Chondrocyte (in vitro differentiated cells): Measurements from ENCODE around the gene FAM72C. TPM values are rescaled to one million over a fixed set of nuclear protein-coding genes. Genes with fewer than 3 reads are reported as not detected.
A peak's percentile ranks its signal among the peaks of the same experiment; 100 is the strongest.
"Not testable (repeated sequence)": the region's sequence is repeated elsewhere in the genome, so short reads cannot be mapped to it uniquely, and the experiment has no call there.

Source experiments
- DNase-seq: peaks from one replicate; pipeline ENCODE4 v3.0.0; 2021; ENCODE audit warnings: mixed read lengths, low spot score
- H3K27ac Mint-ChIP-seq: one replicate; pipeline ENCODE4 v1.8.0; 2021; ENCODE audit warnings: mild to moderate bottlenecking, moderate library complexity, mixed read lengths; ENCODE audit not compliant: unreplicated experiment
- H3K27me3 Mint-ChIP-seq: 2 replicates; pipeline ENCODE4 v1.8.0; 2021; ENCODE audit warnings: low read depth, mixed read lengths
- H3K36me3 Mint-ChIP-seq: 2 replicates; pipeline ENCODE4 v1.8.0; 2021; ENCODE audit warnings: low read depth, mixed read lengths
- H3K4me1 Mint-ChIP-seq: 2 replicates; pipeline ENCODE4 v1.8.0; 2021; ENCODE audit warnings: low read depth, mild to moderate bottlenecking, mixed read lengths
- H3K4me3 Mint-ChIP-seq: one replicate; pipeline ENCODE4 v1.8.0; 2021; ENCODE audit warnings: mild to moderate bottlenecking, moderate library complexity, mixed read lengths; ENCODE audit not compliant: unreplicated experiment
- H3K9me3 Mint-ChIP-seq: 2 replicates; pipeline ENCODE4 v1.8.0; 2021; ENCODE audit warnings: low read depth, mixed read lengths
- total RNA-seq: library from RNA; stranded (reverse); gene quantifications from 3 replicates; pipeline ENCODE4 v1.2.1, GENCODE V29; 2021
- TF ChIP-seq, protein P1 (sequence below): fragments of 200-600 bp; sonication (generic); IDR thresholded peaks from 2 replicates; pipeline ENCODE4 v1.5.0; 2021; ENCODE audit warnings: antibody characterized with exemption, mild to moderate bottlenecking, moderate library complexity

The FAM72C gene
- total RNA-seq, 1 donor from 2014 or later = not detected

DNA sequence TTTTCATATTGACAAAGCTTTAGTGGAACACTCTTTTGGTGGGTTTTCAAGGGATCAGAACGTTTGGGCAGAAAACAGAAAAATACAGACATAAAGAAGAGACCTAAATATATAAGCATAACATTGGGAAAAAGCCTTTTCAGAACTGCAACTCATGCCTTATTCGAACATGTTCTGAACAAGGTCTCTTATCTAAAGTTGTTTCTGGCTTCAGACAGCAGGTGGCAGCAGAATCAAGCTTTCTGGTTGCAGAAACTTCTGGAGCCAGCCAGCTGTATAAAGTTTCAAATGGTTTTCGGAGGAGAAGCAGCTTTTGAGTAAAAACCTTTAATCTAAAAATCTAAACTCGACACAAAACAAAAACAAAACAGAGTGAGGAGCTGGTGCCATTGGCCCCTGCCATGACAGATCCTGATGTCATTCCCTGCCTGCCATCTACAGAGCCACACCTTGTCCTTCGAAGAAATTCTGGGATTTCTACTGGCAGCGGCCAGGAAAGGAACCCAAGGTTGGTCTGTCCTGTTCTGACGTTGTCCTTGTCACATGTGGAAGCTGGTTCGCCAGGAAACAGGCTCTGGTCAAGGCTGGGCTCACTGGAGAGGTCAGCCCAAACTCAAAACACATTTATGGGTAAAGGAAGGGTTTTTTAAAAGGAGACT, 35.2 kb downstream of the FAM72C start:
- H3K9me3 Mint-ChIP-seq, H3K27ac Mint-ChIP-seq, H3K4me1 Mint-ChIP-seq, H3K4me3 Mint-ChIP-seq, H3K27me3 Mint-ChIP-seq, H3K36me3 Mint-ChIP-seq, DNase-seq: not testable (repeated sequence)
- TF ChIP-seq, protein P1, sequence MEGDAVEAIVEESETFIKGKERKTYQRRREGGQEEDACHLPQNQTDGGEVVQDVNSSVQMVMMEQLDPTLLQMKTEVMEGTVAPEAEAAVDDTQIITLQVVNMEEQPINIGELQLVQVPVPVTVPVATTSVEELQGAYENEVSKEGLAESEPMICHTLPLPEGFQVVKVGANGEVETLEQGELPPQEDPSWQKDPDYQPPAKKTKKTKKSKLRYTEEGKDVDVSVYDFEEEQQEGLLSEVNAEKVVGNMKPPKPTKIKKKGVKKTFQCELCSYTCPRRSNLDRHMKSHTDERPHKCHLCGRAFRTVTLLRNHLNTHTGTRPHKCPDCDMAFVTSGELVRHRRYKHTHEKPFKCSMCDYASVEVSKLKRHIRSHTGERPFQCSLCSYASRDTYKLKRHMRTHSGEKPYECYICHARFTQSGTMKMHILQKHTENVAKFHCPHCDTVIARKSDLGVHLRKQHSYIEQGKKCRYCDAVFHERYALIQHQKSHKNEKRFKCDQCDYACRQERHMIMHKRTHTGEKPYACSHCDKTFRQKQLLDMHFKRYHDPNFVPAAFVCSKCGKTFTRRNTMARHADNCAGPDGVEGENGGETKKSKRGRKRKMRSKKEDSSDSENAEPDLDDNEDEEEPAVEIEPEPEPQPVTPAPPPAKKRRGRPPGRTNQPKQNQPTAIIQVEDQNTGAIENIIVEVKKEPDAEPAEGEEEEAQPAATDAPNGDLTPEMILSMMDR = peak; percentile 78

- H3K27me3 Mint-ChIP-seq, H3K36me3 Mint-ChIP-seq, DNase-seq, H3K27ac Mint-ChIP-seq, H3K9me3 Mint-ChIP-seq, H3K4me1 Mint-ChIP-seq, H3K4me3 Mint-ChIP-seq: not testable (repeated sequence)
Measured at GRCh38 chr1:143919127-143919526, 52.7 kb downstream of the FAM72C start.

DNA sequence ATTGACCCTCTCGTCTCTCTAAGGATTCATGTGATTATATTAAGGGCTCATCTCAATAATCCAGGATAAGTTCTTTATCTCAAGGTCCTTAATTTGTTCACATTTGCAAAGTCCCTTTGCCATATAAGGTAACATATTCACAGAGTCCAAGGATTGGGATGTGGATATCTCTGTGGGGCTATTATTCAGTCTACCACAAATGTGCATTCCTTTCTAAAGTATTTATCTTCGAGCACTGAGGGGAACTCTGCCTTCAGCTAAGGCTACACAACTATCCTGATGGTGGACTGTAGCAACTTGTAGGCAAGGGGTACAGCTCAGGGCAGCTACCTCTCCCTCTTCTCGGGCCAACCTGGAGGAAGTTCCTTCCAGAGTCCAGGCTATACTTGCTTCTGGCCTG, 53.2 kb downstream of the FAM72C start:
- H3K4me1 Mint-ChIP-seq, H3K4me3 Mint-ChIP-seq, H3K9me3 Mint-ChIP-seq, DNase-seq, H3K36me3 Mint-ChIP-seq, H3K27ac Mint-ChIP-seq, H3K27me3 Mint-ChIP-seq: not testable (repeated sequence)

DNA sequence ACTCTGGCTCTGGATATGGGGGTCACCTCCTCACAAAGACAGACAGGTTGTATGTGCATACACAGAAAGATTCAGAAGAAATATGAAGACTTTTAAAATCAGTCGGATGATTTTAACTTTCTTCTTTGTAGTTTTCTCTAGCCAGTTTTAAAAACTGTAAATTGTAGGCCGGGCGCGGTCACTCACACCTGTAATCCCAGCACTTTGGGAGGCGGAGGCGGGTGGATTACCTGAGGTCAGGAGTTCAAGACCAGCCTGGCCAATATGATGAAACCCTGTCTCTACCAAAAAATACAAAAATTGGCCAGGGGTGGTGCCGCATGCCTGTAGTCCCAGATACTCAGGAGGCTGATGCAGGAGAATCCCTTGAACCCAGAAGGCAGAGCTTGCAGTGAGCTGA, 58.1 kb downstream of the FAM72C start:
- not testable (repeated sequence) for DNase-seq, H3K27me3 Mint-ChIP-seq, H3K36me3 Mint-ChIP-seq, H3K4me3 Mint-ChIP-seq, H3K9me3 Mint-ChIP-seq, H3K27ac Mint-ChIP-seq, H3K4me1 Mint-ChIP-seq
